Fibroblast of lung (primary cell): ENCODE results near the gene APLF. TPM values are rescaled to one million over a fixed set of nuclear protein-coding genes. Genes with fewer than 3 reads are reported as not detected.

Source experiments
- DNase-seq, 2 donors: peaks; one replicate each; pipeline versions ENCODE4 v3.0.0 to v3.0.0-alpha.2; 2010; ENCODE audit warnings: low read depth in 2 of 2
- H2AFZ ChIP-seq: 2 replicates; pipeline ENCODE4 v1.5.1; 2012; ENCODE audit warnings: low read length, control low read depth, inconsistent platforms
- H3K27ac ChIP-seq: 2 replicates; pipeline ENCODE4 v1.5.1; 2011; ENCODE audit warnings: low read length, control low read depth; ENCODE audit not compliant: insufficient read depth
- H3K27me3 ChIP-seq: 2 replicates; pipeline ENCODE4 v1.5.1; 2011; ENCODE audit warnings: mild to moderate bottlenecking, low read length; ENCODE audit not compliant: control insufficient read depth, insufficient read depth
- H3K36me3 ChIP-seq: 2 replicates; pipeline ENCODE4 v1.5.1; 2011; ENCODE audit warnings: low read length; ENCODE audit not compliant: control insufficient read depth, insufficient read depth
- H3K4me1 ChIP-seq: 2 replicates; pipeline ENCODE4 v1.5.1; 2011; ENCODE audit warnings: low read length; ENCODE audit not compliant: control insufficient read depth, insufficient read depth; ENCODE audit errors: extremely low read depth
- H3K4me2 ChIP-seq: 2 replicates; pipeline ENCODE4 v1.5.1; 2011; ENCODE audit warnings: low read length, control low read depth; ENCODE audit not compliant: insufficient read depth; ENCODE audit errors: extremely low read depth
- H3K4me3 ChIP-seq, 4 experiments: fragments of 200-600 bp in 1 of 4; sonication (generic) in 1 of 4; replicated peaks in 1 of 4; 2 replicates each; pipeline ENCODE4 v1.5.1; 2011 to 2016; ENCODE audit warnings: low read length in 4 of 4, low read depth in 3 of 4, mild to moderate bottlenecking in 3 of 4, control low read depth in 2 of 4, inconsistent platforms in 1 of 4, mixed read lengths in 1 of 4; ENCODE audit not compliant: insufficient read depth in 1 of 4; ENCODE audit errors: control extremely low read depth in 1 of 4
- H3K79me2 ChIP-seq: 2 replicates; pipeline ENCODE4 v1.5.1; 2012; ENCODE audit warnings: mild to moderate bottlenecking, low read length, inconsistent platforms; ENCODE audit not compliant: control insufficient read depth, insufficient read depth
- H3K9ac ChIP-seq: 2 replicates; pipeline ENCODE4 v1.5.1; 2011; ENCODE audit warnings: mild to moderate bottlenecking, low read length, control low read depth; ENCODE audit not compliant: insufficient read depth
- H3K9me3 ChIP-seq: 2 replicates; pipeline ENCODE4 v1.5.1; 2012; ENCODE audit warnings: low read depth, low read length; ENCODE audit not compliant: control insufficient read depth, insufficient read depth
- H4K20me1 ChIP-seq: 2 replicates; pipeline ENCODE4 v1.5.1; 2011; ENCODE audit warnings: low read length; ENCODE audit not compliant: control insufficient read depth, insufficient read depth; ENCODE audit errors: extremely low read depth
- EZH2 ChIP-seq: IDR thresholded peaks from 2 replicates; pipeline ENCODE4 v1.5.1; 2012; ENCODE audit warnings: low read length, control low read depth, mild to moderate bottlenecking; ENCODE audit errors: missing control alignments
- polyA plus RNA-seq, 2 donors: library from polyadenylated mRNA; depleted of rRNA in 1 of 2; stranded (reverse) in 1 of 2; unstranded in 1 of 2; fragments of >200 nt; gene quantifications; 2 replicates each; pipeline ENCODE4 v1.2.1, GENCODE V29; 2011 to 2012; ENCODE audit warnings: missing spikeins in 1 of 2
- total RNA-seq: library from RNA; depleted of rRNA; stranded (reverse); fragments of >200 nt; gene quantifications from 2 replicates; pipeline ENCODE4 v1.2.1, GENCODE V29; 2014
- TF ChIP-seq, protein P1 (sequence below), 2 donors: IDR thresholded peaks in 1 of 2; conservative IDR thresholded peaks in 1 of 2; 1 replicate in 1 of 2; 2 replicates in 1 of 2; pipeline ENCODE4 v1.5.1; 2011 to 2012; ENCODE audit warnings: low read length in 2 of 2, control low read depth in 1 of 2, inconsistent platforms in 1 of 2, low read depth in 1 of 2, mild to moderate bottlenecking in 1 of 2

Gene APLF
- total and polyA plus RNA-seq, 2 donors (not counting 1 experiment from before 2014, with no cell fraction given) = 1.6 to 9.4 TPM

DNA sequence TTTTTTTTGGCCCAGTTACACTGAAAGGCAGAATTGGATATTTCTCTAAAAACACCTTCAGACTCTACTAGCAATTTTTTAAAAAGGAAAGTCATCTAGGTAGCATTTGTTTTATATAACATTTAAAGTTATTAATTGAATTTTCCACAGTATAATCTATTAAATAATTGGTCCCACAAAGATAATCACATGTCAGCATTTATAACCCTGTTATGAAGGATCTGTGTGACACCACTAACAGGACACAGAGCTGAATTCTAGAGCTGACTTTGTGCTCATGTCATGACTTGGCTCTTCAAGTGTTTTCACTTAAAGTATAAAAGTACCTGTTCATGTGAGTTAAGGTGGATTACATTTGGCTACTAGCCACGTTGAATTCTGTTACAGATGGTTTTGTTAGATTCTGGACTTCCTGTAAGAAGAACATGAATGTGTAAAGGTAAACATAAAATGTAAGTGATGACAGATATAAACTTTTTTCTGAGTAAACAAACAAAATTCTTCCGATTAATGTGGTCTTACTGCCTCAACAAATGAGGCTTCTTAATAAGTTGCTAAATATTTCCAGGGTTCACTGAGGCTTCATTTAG is 106.9 kb downstream of the APLF start:
- H4K20me1 ChIP-seq = no peaks in the 10 kb centered on the region
- H3K27me3 ChIP-seq = no peaks in the 10 kb centered on the region
- no peak overlapping the region for H2AFZ ChIP-seq
- no peaks in the 10 kb centered on the region for H3K9me3 ChIP-seq
- no peak for DNase-seq
- H3K36me3 ChIP-seq = no peaks in the 10 kb centered on the region
- no peaks in the 10 kb centered on the region for H3K4me1 ChIP-seq
- H3K4me2 ChIP-seq = no peak overlapping the region
- H3K79me2 ChIP-seq = no peaks in the 10 kb centered on the region
- H3K4me3 ChIP-seq = no peak overlapping the region
- H3K27ac ChIP-seq = no peak overlapping the region
- no peak for TF ChIP-seq EZH2
- TF ChIP-seq, protein P1, sequence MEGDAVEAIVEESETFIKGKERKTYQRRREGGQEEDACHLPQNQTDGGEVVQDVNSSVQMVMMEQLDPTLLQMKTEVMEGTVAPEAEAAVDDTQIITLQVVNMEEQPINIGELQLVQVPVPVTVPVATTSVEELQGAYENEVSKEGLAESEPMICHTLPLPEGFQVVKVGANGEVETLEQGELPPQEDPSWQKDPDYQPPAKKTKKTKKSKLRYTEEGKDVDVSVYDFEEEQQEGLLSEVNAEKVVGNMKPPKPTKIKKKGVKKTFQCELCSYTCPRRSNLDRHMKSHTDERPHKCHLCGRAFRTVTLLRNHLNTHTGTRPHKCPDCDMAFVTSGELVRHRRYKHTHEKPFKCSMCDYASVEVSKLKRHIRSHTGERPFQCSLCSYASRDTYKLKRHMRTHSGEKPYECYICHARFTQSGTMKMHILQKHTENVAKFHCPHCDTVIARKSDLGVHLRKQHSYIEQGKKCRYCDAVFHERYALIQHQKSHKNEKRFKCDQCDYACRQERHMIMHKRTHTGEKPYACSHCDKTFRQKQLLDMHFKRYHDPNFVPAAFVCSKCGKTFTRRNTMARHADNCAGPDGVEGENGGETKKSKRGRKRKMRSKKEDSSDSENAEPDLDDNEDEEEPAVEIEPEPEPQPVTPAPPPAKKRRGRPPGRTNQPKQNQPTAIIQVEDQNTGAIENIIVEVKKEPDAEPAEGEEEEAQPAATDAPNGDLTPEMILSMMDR (conservative IDR thresholded peaks at IDR 0.05 in 1 of 2, IDR thresholded peaks at IDR 0.05 in 1 of 2; ENCODE audit: low read depth in 1 of 2, low read length in 2 of 2) = no peak
- H3K9ac ChIP-seq = no peak overlapping the region

DNA sequence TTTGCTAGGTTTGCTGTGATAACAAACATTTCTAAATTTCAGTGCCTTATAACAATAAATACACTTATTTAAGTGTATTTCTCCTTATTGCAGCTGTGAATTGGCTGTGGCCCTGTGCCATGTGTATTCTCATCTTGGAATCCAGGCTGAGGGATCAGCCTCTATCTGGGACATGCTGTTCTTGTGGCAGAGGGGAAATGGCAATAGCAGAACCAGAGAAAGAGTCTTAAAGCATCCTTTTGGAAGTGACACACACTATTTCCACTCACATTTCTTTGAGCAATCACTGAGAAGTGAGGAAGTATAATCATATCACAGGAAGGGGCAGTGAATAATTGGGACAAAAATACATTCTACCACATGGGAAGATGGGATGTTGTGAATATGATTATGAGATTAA is 109.8 kb downstream of the APLF start:
- Histone ChIP-seq H3K27me3 (no peaks in the 10 kb centered on the region), H3K4me3 (no peak overlapping the region), H3K4me2 (no peak overlapping the region), H3K36me3 (no peaks in the 10 kb centered on the region), H3K79me2 (no peaks in the 10 kb centered on the region), H3K9me3 (no peaks in the 10 kb centered on the region), H2AFZ (no peak overlapping the region), H4K20me1 (no peaks in the 10 kb centered on the region), H3K27ac (no peak overlapping the region), H3K4me1 (no peaks in the 10 kb centered on the region), H3K9ac (no peak overlapping the region)
- TF ChIP-seq EZH2 = no peak
- TF ChIP-seq, protein P1 (conservative IDR thresholded peaks at IDR 0.05 in 1 of 2, IDR thresholded peaks at IDR 0.05 in 1 of 2; ENCODE audit: low read depth in 1 of 2, low read length in 2 of 2) = no peak
- DNase-seq = peak in 1 of 2 donors; percentile 41

DNA sequence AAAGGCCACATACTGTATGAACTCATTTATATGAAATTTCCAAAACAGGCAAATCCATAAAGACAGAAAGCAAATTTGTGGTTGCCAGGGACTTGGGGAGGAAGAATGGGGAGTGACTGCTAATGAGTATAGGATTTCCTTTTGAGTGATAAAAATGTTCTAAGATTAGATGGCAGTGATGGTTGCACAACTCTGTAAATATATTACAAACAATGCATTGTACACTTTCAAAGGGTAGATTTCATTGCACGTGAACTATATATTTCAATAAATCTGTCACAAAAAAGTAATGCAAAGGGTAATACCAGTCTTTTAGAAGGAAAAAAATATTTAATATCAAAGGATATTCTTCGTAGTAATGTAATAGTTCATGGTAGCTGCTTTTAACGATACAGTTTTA is 112.3 kb downstream of the APLF start:
- H3K9ac ChIP-seq = no peak overlapping the region
- DNase-seq = no peak
- H4K20me1 ChIP-seq = no peaks in the 10 kb centered on the region
- no peaks in the 10 kb centered on the region for H3K4me1 ChIP-seq
- H3K27me3 ChIP-seq = no peaks in the 10 kb centered on the region
- no peak overlapping the region for H3K27ac ChIP-seq
- H3K4me3 ChIP-seq = no peak overlapping the region
- no peak overlapping the region for H3K4me2 ChIP-seq
- H2AFZ ChIP-seq = no peak overlapping the region
- H3K79me2 ChIP-seq = no peaks in the 10 kb centered on the region
- no peaks in the 10 kb centered on the region for H3K36me3 ChIP-seq
- no peaks in the 10 kb centered on the region for H3K9me3 ChIP-seq
- TF ChIP-seq EZH2 = no peak
- TF ChIP-seq, protein P1 (conservative IDR thresholded peaks at IDR 0.05 in 1 of 2, IDR thresholded peaks at IDR 0.05 in 1 of 2; ENCODE audit: low read depth in 1 of 2, low read length in 2 of 2) = no peak
